ENCODE results near the gene CALML6.
"Not testable (repeated sequence)": the region's sequence is repeated elsewhere in the genome, so short reads cannot be mapped to it uniquely, and the experiment has no call there.

CALML6 gene, protein sequence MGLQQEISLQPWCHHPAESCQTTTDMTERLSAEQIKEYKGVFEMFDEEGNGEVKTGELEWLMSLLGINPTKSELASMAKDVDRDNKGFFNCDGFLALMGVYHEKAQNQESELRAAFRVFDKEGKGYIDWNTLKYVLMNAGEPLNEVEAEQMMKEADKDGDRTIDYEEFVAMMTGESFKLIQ

DNA sequence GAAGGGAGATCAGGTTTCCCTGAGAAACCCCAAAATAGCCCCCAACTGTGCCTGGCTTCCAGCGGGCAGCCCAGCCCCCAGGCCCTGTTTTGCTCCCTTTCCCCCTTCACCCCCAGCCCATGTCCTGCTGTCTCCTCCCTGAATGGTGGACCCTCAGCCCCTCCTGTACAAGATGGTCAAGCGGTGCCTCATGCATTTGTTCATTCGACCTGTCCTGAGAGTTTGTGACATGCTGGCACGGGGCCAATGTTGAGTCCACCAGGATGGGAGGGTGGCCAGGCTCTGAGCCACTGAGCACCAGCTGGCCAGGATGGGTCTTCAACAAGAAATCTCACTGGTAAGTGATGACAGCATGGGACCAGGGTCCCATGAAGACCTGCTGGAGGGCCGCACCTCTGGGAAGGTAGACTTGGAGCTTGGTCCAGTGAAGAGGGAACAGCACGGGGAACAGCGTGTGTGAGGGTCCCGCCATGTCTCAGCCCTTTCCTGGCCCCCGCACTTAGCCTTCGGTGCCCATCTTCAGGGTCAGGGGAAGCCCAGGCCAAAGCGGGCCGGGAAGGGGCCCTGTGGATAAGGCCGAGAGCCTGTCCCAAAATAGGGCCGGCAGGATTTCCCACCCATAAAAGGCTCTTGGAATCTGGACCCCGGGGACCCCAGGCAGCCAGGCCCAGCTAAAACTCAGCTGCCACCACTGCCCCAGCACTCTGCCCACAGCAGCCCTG is at the start of gene CALML6:
CALML6 (plus strand) TSS at position 290 of the 722 bp plus-strand sequence; CDS start at position 311, 21 bp downstream.
- no peak for DNase-seq

DNA sequence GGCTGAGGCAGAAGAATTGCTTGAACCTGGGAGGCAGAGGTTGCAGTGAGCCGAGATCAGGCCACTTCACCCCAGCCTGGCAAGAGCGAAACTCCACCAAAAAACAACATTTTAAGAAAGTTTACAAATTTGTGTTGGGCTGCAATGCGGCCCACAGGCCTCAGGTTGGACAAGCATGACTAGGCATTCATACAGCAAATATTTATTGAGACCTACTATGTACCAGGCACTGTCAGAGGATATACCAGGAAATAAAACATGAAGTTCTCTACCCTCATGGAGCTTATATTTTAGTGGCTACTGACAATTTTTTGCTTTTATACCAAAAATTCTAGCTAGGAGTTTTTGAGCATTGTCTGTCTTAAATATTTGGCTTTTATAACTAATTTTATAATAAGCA is 47.9 kb upstream of the CALML6 start:
- DNase-seq, result no peak

DNA sequence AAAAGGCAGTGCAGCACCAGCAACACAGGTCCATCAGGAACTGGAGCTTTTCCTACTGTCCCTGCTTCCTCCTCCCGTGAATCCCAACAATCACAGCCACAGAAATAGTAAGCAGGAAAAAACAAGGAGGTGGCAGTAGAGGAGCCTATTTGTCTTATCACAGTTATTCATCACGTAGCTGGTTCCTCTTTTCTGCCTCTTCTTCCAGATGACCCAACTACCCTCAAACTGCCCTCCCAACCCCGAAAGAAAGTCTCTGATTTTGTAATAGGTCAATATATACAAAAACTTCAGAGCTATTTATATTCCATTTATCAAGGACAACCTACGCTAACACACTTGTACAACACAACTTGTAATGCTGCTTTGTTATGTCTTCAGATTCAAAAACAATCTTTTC is 45.6 kb upstream of the CALML6 start:
- DNase-seq, result no peak

DNA sequence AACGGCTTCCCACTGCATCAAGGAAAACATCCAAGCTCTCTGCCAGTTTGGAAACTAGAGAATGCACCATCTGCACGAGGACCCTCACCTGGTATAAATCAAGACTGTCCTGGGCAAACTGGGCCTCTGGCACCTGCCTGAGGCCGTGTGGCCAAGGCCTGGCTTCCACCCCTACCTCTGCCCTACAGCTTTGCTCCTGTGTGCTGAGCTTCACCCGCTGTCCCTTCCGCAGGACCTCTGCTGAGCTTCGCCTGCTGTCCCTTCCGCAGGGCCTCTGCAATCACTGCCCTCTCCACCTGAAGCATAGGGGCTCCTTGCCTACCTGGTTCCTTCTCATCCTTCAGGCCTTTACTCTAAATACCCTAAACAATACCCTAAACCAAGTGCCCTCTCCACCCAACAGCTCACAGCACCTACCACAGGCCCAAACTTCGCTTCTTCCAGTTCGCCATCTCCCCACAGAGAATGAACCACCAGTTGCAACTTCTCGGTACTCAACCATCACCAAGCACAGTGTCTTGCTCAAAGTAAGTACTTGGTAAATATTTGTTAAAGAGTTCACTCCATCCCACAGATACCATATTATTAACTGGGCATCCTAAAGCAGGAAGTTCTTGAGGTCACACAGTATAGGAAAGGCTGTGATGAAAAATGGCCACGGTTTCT is 42.6 kb upstream of the CALML6 start:
- DNase-seq, result no peak

DNA sequence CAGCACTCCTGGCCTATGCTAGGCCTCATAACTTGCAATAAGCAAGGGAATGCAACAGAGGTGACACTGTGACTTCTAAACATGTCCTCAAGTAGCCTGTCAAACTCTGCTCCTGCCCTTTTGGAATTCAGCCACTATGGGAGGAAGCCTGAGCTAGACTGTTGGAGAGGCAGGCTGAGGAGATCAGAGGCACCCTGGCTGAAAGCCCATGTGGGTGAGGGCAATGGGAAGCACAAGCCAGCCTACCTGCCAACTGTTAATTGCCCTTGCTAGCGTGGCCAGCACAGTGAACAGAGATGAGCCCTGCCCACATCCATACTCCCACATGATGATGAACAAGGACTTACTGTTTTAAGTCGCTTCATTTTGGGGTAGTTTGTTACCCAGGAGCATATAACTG is 41.9 kb upstream of the CALML6 start:
- no peak for DNase-seq

DNA sequence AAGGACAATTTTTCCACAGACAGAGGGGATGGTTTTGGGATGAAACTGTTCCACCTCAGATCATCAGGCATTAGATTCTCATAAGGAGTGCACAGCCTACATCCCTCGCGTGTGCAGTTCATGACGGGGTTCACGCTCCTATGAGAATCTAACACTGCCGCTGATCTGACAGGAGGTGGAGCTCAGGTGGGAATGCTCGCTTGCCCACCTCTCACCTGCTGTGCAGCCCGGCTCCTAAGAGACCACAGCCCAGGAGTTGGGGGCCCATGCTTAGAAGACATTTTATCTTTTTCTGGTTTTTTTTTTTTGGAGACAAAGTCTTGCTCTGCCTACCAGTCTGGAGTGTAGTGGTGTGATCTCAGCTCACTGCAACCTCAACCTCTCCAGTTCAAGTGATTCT is 40.2 kb upstream of the CALML6 start:
- DNase-seq, result no peak

DNA sequence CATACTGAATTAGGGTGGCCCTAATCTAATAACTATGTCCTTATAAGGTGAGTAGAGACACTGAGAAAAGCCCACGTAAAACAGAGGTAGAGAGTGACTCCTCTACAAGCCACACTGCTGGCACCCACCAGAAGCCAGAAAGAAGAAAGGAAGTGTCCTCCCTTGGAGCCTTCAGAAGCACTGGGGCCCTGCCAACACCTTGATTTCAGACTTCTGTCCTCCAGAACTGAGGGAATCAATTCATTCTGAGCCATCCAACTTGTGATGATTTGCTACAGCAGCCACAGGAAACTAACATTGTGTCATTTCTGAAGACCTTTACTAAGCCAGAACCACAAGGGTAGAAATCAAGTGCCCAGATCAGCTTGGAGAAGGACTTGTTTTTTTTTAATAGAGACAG is 39.1 kb upstream of the CALML6 start:
- DNase-seq, result no peak

DNA sequence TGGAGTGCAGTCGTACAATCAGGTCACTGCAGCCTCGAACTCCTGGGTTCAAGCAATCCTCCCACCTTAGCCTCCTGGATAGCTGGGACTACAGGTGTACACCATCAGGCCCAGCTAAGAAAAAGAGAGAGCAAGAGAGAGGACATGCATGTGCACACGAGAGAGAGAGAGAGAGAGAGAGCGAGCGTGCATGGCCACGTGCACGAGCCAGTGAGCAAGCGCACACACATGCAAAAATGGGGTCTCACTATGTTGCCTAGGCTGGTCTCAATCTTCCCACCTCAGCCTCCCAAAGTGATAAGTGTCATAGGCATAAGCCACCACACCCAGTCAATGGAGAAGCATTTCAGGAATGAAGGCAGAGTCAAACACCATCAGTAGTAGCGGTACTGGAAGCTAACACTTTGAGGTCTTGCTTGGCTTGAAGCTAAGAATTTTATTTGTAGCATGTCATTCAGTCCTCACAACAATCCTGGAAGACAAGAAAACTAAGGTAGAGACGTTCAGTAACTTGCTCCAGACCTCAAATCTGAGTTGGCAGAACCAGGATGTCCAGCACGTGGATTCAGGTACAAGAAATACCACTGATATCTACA is 38.6 kb upstream of the CALML6 start:
- DNase-seq, result no peak

DNA sequence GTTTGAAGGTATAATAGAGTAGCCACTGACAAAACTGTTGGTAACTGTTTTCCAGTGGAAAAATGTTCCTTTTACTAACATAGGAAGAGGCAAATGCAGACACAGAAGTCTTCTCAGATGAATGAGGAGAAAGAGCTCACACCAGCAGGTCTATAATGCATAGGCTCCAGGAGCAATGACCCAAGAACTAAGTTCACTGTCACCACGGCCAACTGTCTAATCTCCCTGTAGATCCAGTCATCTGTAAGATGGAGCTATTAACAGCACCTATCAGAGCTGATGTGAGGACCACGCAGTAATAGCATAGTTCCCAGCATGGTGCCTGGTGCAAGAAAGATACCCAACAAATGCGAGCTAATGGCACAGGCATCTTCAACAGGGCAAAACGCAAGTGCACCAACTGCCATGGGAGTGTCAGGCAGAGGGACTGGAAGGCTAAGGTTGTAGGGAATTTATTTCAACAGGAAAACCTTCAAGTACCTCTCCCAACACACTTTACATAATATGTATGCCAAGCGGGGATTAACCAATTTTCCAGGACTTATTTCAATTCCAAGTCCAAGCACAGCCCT is 37.1 kb upstream of the CALML6 start:
- no peak for DNase-seq

DNA sequence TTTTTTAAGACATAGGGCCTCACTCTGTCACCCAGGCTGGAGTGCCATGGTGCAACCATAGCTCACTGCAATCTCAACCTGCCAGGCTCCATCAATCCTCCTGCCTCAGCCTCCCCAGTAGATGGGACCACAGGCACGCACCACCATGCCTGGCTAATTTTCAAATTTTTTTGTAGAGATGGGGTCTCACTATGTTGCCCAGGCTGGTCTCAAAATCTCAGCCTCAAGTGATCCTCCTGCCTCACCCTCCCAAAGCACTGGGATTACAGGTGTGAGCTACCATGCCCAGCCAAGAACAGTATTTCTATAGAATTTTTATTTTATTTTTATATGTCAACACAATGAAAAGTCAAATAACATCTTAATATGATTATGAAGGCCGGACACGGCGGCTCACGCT is 35.1 kb upstream of the CALML6 start:
- DNase-seq, result no peak

DNA sequence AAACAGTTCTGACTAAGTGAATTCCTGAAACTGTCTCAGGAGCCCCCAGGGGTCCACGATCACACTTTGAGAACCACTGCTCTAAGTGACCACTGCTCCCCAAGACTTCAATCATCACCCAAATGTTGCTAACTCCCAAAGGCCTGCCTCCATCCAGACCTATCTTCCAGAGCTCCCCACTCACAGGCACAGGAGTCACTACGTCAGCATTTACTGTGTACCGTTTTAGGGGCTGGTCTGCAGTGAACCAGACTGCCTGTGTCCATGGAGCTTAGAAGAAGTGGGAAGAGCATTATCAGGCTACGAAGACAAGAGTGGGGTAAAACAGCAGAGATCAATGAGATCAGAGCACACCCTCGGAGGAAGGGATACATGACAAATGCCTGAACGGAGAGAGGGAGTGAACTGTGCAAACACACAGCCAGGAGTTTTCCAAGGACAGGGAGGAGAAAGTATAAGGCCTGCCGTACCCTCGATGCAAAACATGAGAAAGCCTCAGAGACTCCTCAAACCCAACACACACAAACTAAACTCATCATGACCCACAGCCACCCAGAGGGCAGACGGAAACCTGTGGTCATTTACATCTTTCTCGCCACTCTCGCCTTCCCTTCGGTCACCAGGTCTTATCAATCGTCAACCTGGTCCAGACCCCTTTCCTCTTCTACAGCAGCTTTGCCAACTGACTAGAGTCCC is 34.3 kb upstream of the CALML6 start:
- no peak for DNase-seq

DNA sequence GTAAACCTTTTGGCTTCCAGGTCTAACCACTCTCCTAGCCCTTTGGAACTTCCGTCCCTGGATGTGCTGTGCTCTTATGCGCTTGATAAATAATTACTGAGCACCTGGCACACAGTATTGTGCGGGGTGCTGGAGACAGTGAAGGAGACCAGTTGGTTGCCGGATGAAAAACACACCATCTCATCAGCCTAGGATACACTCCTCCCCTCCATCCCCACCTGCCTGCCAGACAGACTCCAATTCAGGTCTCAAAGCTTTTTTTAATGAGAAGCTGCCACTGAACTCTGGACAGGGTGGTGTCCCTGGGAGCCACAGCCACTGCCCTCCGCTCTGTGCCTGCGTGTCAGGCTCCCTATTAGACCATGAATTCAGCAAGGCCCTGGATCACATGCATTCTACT is 33.3 kb upstream of the CALML6 start:
- no peak for DNase-seq

DNA sequence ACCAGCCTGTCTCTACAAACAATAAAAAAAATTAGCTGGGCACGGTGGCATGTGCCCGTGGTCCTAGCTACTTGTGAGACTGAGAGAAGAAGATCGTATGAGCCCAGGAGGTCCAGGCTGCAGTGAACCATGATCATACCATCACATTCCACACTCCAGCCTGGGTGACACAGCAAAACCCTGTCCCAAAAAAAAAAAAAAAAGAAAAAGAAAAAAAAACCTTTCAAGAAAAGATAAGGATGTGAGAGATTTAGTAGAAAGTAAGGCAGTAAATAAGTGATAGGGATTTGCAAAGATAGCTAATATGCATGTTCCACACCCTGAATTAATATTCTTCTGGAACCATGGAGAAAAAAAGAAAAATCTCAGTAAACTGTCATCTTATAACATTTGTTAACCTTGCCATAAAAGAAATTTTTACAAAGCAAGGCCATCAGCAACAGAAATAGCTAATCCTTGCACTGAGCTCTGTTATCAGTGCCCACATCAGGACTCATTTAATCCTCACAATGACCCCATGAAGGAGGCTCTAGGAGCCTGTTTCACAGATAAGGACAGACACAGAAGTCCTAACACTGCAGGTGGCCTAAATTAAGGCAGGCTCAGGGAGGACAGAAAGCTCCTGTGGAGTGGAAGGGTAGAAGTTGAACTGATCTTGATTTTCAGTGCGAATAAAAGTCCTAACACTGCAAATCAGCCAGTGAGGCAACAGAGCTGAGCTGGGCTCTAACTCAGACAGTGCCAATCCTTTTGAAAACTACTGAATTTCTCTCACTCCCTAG is 31.8 kb upstream of the CALML6 start:
- DNase-seq, result no peak

DNA sequence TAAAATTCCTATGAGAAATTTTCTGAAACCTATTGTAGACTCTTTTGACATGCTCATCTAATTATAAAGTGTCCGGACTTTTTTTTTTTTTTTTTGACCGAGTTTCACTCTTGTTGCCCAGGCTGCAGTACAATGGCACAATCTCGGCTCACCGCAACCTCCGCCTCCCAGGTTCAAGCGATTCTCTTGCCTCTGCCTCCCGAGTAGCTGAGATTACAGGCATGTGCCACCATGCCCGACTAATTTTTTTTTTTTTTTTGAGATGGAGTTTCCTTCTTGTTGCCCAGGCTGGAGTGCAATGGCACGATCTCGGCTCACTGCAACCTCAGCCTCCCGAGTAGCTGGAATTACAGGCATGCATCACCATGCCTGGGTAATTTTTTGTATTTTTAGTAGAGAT is 31.2 kb upstream of the CALML6 start:
- not testable (repeated sequence) for DNase-seq

DNA sequence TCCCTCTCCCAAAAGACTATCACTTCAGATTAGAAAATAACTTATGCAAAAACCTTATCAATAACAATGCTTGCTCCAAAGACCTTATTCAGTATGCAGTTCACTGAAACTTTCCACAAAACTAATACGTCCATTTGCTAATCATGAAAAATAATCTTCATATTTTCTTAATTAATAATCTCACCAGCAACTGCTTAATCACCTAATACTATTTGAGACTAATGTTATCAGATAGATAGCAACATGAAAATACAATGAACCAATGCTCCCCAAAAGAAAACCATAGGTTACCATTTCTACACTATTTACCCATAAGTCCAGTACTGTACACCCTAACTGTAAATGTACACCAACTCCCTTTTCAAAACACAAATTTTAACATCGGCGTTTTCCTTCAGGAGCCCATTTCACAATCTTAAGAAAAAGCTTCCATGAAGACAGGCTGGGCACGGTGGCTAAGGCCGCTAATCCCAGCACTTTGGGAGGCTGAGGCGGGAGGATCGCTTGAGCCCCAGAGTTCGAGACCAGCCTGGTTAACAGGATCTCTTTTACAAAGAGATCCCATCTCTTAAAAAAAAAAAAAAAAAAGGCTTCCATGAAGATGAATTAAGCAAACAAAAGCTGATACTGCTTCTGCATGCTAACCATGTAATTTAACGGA is 25.8 kb upstream of the CALML6 start:
- DNase-seq, result no peak

DNA sequence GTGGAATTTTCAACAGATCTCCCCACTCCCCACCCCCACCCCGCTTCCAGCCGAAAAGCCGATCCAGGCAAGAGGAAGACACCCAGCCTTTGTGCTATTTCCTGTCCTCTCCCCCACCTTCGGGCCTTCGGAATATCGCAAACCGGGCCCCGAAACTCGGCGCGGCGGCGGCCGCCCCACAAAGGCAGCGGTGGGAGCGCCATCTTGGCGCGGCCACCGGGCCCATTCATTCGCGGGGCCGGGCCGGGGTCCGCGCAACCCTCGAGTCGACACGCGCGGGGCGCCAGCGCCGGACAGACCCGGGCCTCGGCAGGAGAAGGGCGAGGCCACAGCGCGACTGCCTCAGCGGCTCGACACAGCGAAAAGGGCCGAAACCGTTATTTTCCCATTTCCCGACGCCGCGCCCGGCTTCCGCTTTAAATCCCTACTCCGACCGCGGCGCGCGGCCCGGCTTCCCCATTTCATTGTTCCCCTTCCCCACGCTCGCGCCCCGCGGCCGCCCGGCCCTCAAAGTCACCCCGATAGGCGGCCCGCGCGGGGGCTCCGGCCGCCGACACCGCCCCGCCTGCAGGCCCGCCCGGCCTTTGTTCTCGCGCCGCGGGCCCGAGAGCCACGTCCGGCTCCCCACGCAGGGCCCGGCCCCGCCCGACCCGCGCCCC is 25.1 kb upstream of the CALML6 start:
- DNase-seq, result no peak

DNA sequence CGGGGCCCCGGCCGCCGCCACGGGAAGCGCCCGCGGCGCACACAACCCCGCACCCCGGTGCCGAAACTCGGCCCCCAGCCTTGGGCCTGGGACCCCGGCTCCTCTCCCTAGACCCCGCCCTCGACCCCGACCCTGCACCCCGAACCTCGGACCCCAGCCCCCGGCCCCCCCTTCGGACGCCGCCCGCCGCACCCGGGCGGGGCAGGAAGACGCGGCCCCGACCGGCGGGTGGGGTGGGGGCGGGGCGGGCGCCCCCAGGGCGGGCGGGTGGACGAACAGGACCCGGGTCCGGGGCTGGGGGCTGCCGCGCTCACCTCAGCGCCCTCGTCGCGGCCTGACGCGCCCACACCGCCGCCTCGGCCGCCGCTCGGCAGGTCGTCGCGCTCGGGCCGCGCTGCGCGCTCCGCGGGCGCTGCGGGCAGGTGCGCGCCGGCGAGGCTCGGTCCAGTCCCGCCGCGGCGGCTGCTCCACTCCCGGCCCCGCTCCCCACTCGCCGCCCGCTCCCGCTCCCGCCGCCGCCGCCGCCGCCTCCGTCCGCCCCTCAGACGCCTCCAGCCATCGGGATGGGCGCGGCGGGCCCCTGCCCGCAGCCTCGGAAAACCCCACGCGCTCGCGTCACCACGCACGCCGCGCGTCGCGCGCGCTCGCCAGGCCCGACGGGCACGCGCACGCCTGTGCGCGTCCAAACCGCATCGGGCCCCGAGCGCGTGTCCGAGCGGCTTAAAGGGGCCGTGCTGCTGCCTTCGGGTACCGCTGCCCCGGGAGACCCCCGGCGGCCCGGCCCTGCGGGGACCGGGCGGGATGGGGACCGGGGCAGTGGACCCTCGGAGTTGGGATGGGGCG is 24.3 kb upstream of the CALML6 start, which contains the start of gene GNB1:
GNB1 (minus strand) TSS at position 582 of the 843 bp plus-strand sequence. CDS start 65,634 bp downstream, outside the sequence.
- no peak for DNase-seq

DNA sequence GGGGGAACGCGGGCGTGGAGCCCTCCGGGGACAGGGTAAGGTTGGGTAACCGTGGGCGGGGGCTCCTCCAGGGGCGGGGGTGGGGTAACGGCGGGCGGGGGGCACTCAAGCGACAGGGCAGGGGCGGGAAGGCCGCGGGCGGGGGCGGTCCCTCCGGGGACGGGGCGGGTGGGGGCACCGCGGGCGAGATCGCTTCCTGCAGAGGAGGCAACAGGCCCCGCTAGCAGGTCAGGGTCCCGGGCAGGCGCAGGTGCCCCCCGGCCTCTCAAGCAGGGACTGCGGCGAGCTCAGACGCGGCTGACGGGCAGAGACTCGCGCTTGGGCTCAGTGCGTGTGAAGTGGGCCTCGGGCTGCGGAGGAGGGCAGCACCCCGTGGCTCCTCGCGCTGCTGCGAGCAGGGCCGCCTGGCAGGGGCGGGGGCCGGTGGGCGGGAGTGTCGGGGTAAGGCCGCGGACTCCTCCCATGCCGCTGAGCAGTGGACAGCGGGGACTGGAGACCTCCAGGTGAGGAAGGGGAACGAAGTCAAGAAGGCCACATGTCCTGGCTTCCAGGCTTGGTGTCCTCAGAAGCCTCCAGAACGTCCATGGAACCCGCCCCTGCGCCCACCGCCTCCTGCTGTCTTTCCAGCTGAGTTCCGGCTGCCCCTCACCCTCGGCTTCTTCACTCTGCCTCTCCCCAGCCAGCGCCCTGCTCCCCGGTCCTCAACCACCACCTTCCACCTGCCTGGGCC is 23.5 kb upstream of the CALML6 start:
- DNase-seq, result no peak

DNA sequence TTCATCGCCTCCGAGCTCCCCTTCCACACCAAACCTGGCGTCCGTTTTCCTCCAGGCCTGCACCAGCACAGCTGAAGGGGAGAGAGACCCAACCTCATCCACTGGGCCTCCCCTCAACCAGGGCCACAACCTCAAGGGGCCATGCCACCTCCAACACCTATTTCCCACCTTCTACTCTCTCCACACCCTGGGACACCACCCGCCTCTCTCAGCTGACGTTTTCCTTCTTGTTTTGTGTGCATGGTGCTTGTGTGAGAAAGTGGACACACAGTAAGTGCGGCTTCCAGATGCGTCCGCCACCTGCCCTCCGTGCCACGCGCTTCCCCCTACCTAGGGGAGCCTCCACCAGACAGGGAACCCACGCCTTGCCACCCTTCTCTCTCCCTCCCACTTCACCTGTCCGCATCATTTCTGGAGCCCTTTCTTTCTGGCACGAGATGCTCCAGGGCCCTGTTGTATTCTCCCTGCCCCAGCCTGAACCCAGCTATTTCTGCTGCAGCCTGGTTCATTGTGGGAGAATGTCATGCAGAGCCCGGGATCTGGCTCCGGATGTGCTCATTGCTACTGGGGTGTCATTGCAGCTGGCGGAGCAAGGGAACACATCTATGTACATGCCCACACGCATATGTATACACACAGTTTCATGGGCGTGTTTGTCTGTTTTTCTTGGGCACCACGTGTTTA is 22.8 kb upstream of the CALML6 start:
- no peak for DNase-seq

All from DMS 273 treated with DMSO at 0.1 percent for 48 hours (cell line).